H1 (cell line): ENCODE results near the gene TMEM45A. TPM values are rescaled to one million over a fixed set of nuclear protein-coding genes. Genes with fewer than 3 reads are reported as not detected.

Experiments
- NANOG ChIP-seq: IDR thresholded peaks from 2 replicates; pipeline ENCODE4 v1.6.1; 2011; ENCODE audit warnings: low read length, low read depth, mild to moderate bottlenecking, inconsistent platforms; ENCODE audit not compliant: insufficient read depth, poor library complexity, severe bottlenecking
- SP2 ChIP-seq: IDR thresholded peaks from 2 replicates; pipeline ENCODE4 v1.6.1; 2012; ENCODE audit warnings: mild to moderate bottlenecking, low read length, inconsistent platforms
- polyA plus RNA-seq, 7 experiments: library from polyadenylated mRNA; depleted of rRNA in 3 of 7; stranded (reverse) in 5 of 7; unstranded in 2 of 7; fragments of >200 nt in 5 of 7; fragments of 200-250 nt in 2 of 7; gene quantifications; 1 replicate in 5 of 7; 2 replicates in 1 of 7; 4 replicates in 1 of 7; pipeline versions ENCODE4 v1.2.1 to v1.2.3, GENCODE V29; 2011 to 2013; ENCODE audit warnings: missing spikeins in 2 of 7, mixed read lengths in 2 of 7
- total RNA-seq: library from RNA; stranded (reverse); fragmentation: NEBNext Ultra II Directional; extraction: Animal tissue kit (Norgen Biotek cat#: 25700); gene quantifications from 2 replicates; pipeline ENCODE4 v1.2.1, GENCODE V29; 2021
- TF ChIP-seq, protein P1 (sequence below): fragments of 300-600 bp; sonication (generic); IDR thresholded peaks from 2 replicates; pipeline ENCODE4 v1.7.1; 2012; ENCODE audit warnings: low read length, moderate library complexity, mild to moderate bottlenecking, inconsistent platforms; ENCODE audit not compliant: insufficient replicate concordance
- TF ChIP-seq, protein P2 (sequence below): IDR thresholded peaks from 2 replicates; pipeline ENCODE4 v1.6.1; 2011; ENCODE audit warnings: low read depth, mild to moderate bottlenecking, low read length; ENCODE audit not compliant: insufficient read depth

Gene TMEM45A
- total and polyA plus RNA-seq, 2 of the 8 experiments (the other 6 are each of a cell fraction or from before 2014, with no cell fraction given): 12.9 to 14.2 TPM

DNA sequence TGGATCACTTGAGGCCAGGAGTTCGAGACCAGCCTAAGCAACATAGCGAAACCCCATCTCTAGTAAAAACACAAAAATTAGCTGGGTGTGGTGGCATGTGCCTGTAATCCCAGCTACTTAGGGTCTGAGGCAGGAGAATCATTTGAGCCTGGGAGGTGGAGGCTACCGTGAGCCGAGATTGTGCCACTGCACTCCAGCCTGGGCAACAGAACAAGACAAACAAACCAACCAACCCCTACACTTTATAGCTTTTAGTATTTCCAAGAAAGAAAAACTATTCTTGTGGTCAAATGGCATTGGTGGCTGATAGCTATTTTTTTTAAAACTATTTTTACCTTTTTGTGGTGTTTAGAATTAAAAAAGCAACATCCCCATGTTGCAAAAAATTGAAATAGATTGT, 7.2 kb downstream of the TMEM45A start (continued):
- TF ChIP-seq, protein P1, sequence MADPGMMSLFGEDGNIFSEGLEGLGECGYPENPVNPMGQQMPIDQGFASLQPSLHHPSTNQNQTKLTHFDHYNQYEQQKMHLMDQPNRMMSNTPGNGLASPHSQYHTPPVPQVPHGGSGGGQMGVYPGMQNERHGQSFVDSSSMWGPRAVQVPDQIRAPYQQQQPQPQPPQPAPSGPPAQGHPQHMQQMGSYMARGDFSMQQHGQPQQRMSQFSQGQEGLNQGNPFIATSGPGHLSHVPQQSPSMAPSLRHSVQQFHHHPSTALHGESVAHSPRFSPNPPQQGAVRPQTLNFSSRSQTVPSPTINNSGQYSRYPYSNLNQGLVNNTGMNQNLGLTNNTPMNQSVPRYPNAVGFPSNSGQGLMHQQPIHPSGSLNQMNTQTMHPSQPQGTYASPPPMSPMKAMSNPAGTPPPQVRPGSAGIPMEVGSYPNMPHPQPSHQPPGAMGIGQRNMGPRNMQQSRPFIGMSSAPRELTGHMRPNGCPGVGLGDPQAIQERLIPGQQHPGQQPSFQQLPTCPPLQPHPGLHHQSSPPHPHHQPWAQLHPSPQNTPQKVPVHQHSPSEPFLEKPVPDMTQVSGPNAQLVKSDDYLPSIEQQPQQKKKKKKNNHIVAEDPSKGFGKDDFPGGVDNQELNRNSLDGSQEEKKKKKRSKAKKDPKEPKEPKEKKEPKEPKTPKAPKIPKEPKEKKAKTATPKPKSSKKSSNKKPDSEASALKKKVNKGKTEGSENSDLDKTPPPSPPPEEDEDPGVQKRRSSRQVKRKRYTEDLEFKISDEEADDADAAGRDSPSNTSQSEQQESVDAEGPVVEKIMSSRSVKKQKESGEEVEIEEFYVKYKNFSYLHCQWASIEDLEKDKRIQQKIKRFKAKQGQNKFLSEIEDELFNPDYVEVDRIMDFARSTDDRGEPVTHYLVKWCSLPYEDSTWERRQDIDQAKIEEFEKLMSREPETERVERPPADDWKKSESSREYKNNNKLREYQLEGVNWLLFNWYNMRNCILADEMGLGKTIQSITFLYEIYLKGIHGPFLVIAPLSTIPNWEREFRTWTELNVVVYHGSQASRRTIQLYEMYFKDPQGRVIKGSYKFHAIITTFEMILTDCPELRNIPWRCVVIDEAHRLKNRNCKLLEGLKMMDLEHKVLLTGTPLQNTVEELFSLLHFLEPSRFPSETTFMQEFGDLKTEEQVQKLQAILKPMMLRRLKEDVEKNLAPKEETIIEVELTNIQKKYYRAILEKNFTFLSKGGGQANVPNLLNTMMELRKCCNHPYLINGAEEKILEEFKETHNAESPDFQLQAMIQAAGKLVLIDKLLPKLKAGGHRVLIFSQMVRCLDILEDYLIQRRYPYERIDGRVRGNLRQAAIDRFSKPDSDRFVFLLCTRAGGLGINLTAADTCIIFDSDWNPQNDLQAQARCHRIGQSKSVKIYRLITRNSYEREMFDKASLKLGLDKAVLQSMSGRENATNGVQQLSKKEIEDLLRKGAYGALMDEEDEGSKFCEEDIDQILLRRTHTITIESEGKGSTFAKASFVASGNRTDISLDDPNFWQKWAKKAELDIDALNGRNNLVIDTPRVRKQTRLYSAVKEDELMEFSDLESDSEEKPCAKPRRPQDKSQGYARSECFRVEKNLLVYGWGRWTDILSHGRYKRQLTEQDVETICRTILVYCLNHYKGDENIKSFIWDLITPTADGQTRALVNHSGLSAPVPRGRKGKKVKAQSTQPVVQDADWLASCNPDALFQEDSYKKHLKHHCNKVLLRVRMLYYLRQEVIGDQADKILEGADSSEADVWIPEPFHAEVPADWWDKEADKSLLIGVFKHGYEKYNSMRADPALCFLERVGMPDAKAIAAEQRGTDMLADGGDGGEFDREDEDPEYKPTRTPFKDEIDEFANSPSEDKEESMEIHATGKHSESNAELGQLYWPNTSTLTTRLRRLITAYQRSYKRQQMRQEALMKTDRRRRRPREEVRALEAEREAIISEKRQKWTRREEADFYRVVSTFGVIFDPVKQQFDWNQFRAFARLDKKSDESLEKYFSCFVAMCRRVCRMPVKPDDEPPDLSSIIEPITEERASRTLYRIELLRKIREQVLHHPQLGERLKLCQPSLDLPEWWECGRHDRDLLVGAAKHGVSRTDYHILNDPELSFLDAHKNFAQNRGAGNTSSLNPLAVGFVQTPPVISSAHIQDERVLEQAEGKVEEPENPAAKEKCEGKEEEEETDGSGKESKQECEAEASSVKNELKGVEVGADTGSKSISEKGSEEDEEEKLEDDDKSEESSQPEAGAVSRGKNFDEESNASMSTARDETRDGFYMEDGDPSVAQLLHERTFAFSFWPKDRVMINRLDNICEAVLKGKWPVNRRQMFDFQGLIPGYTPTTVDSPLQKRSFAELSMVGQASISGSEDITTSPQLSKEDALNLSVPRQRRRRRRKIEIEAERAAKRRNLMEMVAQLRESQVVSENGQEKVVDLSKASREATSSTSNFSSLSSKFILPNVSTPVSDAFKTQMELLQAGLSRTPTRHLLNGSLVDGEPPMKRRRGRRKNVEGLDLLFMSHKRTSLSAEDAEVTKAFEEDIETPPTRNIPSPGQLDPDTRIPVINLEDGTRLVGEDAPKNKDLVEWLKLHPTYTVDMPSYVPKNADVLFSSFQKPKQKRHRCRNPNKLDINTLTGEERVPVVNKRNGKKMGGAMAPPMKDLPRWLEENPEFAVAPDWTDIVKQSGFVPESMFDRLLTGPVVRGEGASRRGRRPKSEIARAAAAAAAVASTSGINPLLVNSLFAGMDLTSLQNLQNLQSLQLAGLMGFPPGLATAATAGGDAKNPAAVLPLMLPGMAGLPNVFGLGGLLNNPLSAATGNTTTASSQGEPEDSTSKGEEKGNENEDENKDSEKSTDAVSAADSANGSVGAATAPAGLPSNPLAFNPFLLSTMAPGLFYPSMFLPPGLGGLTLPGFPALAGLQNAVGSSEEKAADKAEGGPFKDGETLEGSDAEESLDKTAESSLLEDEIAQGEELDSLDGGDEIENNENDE: no peak
- no peak for TF ChIP-seq NANOG
- TF ChIP-seq, protein P2, sequence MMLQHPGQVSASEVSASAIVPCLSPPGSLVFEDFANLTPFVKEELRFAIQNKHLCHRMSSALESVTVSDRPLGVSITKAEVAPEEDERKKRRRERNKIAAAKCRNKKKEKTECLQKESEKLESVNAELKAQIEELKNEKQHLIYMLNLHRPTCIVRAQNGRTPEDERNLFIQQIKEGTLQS: no peak
- TF ChIP-seq SP2: no peak
